Rectal smooth muscle tissue (tissue), 1 donor: ENCODE data around the gene ARMC10.
"Not testable (repeated sequence)": the region's sequence is repeated elsewhere in the genome, so short reads cannot be mapped to it uniquely, and the experiment has no call there.

ENCODE experiments used
- H3K27ac ChIP-seq: one replicate; pipeline ENCODE4 v1.7.0; 2013; ENCODE audit warnings: low read depth, low read length, inconsistent platforms
- H3K27me3 ChIP-seq: one replicate; pipeline ENCODE4 v1.7.0; 2013; ENCODE audit warnings: low read length; ENCODE audit not compliant: control insufficient read depth, insufficient read depth
- H3K36me3 ChIP-seq: one replicate; pipeline ENCODE4 v1.7.0; 2013; ENCODE audit warnings: low read length; ENCODE audit not compliant: control insufficient read depth, insufficient read depth
- H3K4me1 ChIP-seq: one replicate; pipeline ENCODE4 v1.7.0; 2013; ENCODE audit warnings: low read length; ENCODE audit not compliant: control insufficient read depth, insufficient read depth
- H3K4me3 ChIP-seq: one replicate; pipeline ENCODE4 v1.7.0; 2013; ENCODE audit warnings: low read length
- H3K9ac ChIP-seq: one replicate; pipeline ENCODE4 v1.7.0; 2013; ENCODE audit warnings: low read length

ARMC10 gene

GRCh38 chr7:103082497-103082896, 7.6 kb downstream of the ARMC10 start:
- H3K4me3 ChIP-seq, result no peak overlapping the region
- H3K27me3 ChIP-seq, result no peaks in the 10 kb centered on the region
- no peaks in the 10 kb centered on the region for H3K4me1 ChIP-seq
- no peak overlapping the region for H3K9ac ChIP-seq
- peaks cover 6% of the 10 kb centered on the region for H3K36me3 ChIP-seq
- H3K27ac ChIP-seq, result no peak overlapping the region

- Histone ChIP-seq H3K4me1 (no peaks in the 10 kb centered on the region), H3K9ac (no peak overlapping the region), H3K4me3 (no peak overlapping the region), H3K36me3 (peaks cover 6% of the 10 kb centered on the region), H3K27ac (no peak overlapping the region), H3K27me3 (no peaks in the 10 kb centered on the region)
Measured at GRCh38 chr7:103083210-103083609, 8.3 kb downstream of the ARMC10 start.

- not testable (repeated sequence) for H3K36me3 ChIP-seq
Measured at GRCh38 chr7:103092321-103092720, 17.4 kb downstream of the ARMC10 start.

GRCh38 chr7:103093429-103093828, 18.5 kb downstream of the ARMC10 start:
- Histone ChIP-seq H3K27me3 (no peaks in the 10 kb centered on the region), H3K4me3 (no peak overlapping the region), H3K9ac (no peak overlapping the region), H3K4me1 (no peaks in the 10 kb centered on the region), H3K36me3 (no peaks in the 10 kb centered on the region), H3K27ac (no peak overlapping the region)

More at GRCh38 chr7:103092321-103092720, 17.4 kb downstream of the ARMC10 start:
- not testable (repeated sequence) for H3K27me3 ChIP-seq, H3K4me1 ChIP-seq, H3K27ac ChIP-seq, H3K4me3 ChIP-seq, H3K9ac ChIP-seq

- Histone ChIP-seq H3K9ac (no peak overlapping the region), H3K4me1 (no peaks in the 10 kb centered on the region), H3K27ac (no peak overlapping the region), H3K36me3 (no peaks in the 10 kb centered on the region), H3K27me3 (no peaks in the 10 kb centered on the region), H3K4me3 (no peak overlapping the region)
Measured at GRCh38 chr7:103094102-103094501, 19.2 kb downstream of the ARMC10 start.

GRCh38 chr7:103095558-103095957, 20.6 kb downstream of the ARMC10 start:
- H3K36me3 ChIP-seq, H3K27me3 ChIP-seq, H3K4me1 ChIP-seq, H3K4me3 ChIP-seq, H3K27ac ChIP-seq, H3K9ac ChIP-seq: not testable (repeated sequence)

GRCh38 chr7:103097041-103097440, 22.1 kb downstream of the ARMC10 start:
- Histone ChIP-seq H3K4me3 (no peak overlapping the region), H3K4me1 (no peaks in the 10 kb centered on the region), H3K36me3 (no peaks in the 10 kb centered on the region), H3K27me3 (no peaks in the 10 kb centered on the region), H3K27ac (no peak overlapping the region), H3K9ac (no peak overlapping the region)

- Histone ChIP-seq H3K9ac (no peak overlapping the region), H3K27me3 (no peaks in the 10 kb centered on the region), H3K27ac (no peak overlapping the region), H3K4me1 (no peaks in the 10 kb centered on the region), H3K36me3 (no peaks in the 10 kb centered on the region), H3K4me3 (no peak overlapping the region)
Measured at GRCh38 chr7:103100348-103100747, 25.4 kb downstream of the ARMC10 start.

- no peaks in the 10 kb centered on the region for H3K4me1 ChIP-seq
- H3K36me3 ChIP-seq, result no peaks in the 10 kb centered on the region
- H3K9ac ChIP-seq, result no peak overlapping the region
- H3K27ac ChIP-seq, result no peak overlapping the region
- H3K27me3 ChIP-seq, result no peaks in the 10 kb centered on the region
- no peak overlapping the region for H3K4me3 ChIP-seq
Measured at GRCh38 chr7:103101543-103101942, 26.6 kb downstream of the ARMC10 start.

GRCh38 chr7:103106005-103106702, 31.2 kb downstream of the ARMC10 start:
- Histone ChIP-seq H3K36me3 (no peaks in the 10 kb centered on the region), H3K4me1 (no peaks in the 10 kb centered on the region), H3K9ac (no peak overlapping the region), H3K27ac (no peak overlapping the region), H3K4me3 (no peak overlapping the region), H3K27me3 (no peaks in the 10 kb centered on the region)

- not testable (repeated sequence) for H3K36me3 ChIP-seq, H3K27ac ChIP-seq, H3K27me3 ChIP-seq, H3K9ac ChIP-seq, H3K4me1 ChIP-seq, H3K4me3 ChIP-seq
Measured at GRCh38 chr7:103106703-103107070, 31.7 kb downstream of the ARMC10 start.

GRCh38 chr7:103113164-103113563, 38.2 kb downstream of the ARMC10 start:
- no peak overlapping the region for H3K27ac ChIP-seq
- H3K36me3 ChIP-seq, result peaks cover 4% of the 10 kb centered on the region
- H3K27me3 ChIP-seq, result no peaks in the 10 kb centered on the region
- no peaks in the 10 kb centered on the region for H3K4me1 ChIP-seq
- no peak overlapping the region for H3K4me3 ChIP-seq
- no peak overlapping the region for H3K9ac ChIP-seq

- Histone ChIP-seq H3K4me1 (no peaks in the 10 kb centered on the region), H3K9ac (no peak overlapping the region), H3K4me3 (no peak overlapping the region), H3K27me3 (no peaks in the 10 kb centered on the region), H3K36me3 (peaks cover 6% of the 10 kb centered on the region), H3K27ac (no peak overlapping the region)
Measured at GRCh38 chr7:103114576-103115008, 39.7 kb downstream of the ARMC10 start.
